ENCODE results near the gene ATP5F1C. TPM values are rescaled to one million over a fixed set of nuclear protein-coding genes. Genes with fewer than 3 reads are reported as not detected.

The ATP5F1C gene
- total and polyA plus RNA-seq, 2 experiments from 2014 or later, result 332 to 537 TPM

DNA sequence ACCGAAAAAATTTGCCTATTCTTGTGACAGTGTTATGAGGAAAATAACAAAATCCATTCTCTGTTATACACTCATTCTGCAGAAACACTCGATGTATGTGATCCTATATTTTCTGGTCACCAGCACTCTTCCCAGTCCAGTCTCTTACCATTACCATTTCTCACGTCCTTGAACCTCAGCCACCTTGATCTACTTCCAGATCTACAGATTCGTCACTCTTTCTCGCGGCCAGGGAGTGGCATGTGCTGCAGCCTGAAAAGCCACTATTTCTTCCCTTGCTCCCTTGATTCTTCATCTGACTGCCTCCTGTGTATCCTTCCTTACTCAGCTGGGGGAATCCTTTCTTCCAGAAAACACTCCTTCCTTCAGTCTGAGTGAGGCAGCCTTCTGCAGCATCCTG, 16.2 kb downstream of the ATP5F1C start (continued):
- TF ChIP-seq, protein P1, sequence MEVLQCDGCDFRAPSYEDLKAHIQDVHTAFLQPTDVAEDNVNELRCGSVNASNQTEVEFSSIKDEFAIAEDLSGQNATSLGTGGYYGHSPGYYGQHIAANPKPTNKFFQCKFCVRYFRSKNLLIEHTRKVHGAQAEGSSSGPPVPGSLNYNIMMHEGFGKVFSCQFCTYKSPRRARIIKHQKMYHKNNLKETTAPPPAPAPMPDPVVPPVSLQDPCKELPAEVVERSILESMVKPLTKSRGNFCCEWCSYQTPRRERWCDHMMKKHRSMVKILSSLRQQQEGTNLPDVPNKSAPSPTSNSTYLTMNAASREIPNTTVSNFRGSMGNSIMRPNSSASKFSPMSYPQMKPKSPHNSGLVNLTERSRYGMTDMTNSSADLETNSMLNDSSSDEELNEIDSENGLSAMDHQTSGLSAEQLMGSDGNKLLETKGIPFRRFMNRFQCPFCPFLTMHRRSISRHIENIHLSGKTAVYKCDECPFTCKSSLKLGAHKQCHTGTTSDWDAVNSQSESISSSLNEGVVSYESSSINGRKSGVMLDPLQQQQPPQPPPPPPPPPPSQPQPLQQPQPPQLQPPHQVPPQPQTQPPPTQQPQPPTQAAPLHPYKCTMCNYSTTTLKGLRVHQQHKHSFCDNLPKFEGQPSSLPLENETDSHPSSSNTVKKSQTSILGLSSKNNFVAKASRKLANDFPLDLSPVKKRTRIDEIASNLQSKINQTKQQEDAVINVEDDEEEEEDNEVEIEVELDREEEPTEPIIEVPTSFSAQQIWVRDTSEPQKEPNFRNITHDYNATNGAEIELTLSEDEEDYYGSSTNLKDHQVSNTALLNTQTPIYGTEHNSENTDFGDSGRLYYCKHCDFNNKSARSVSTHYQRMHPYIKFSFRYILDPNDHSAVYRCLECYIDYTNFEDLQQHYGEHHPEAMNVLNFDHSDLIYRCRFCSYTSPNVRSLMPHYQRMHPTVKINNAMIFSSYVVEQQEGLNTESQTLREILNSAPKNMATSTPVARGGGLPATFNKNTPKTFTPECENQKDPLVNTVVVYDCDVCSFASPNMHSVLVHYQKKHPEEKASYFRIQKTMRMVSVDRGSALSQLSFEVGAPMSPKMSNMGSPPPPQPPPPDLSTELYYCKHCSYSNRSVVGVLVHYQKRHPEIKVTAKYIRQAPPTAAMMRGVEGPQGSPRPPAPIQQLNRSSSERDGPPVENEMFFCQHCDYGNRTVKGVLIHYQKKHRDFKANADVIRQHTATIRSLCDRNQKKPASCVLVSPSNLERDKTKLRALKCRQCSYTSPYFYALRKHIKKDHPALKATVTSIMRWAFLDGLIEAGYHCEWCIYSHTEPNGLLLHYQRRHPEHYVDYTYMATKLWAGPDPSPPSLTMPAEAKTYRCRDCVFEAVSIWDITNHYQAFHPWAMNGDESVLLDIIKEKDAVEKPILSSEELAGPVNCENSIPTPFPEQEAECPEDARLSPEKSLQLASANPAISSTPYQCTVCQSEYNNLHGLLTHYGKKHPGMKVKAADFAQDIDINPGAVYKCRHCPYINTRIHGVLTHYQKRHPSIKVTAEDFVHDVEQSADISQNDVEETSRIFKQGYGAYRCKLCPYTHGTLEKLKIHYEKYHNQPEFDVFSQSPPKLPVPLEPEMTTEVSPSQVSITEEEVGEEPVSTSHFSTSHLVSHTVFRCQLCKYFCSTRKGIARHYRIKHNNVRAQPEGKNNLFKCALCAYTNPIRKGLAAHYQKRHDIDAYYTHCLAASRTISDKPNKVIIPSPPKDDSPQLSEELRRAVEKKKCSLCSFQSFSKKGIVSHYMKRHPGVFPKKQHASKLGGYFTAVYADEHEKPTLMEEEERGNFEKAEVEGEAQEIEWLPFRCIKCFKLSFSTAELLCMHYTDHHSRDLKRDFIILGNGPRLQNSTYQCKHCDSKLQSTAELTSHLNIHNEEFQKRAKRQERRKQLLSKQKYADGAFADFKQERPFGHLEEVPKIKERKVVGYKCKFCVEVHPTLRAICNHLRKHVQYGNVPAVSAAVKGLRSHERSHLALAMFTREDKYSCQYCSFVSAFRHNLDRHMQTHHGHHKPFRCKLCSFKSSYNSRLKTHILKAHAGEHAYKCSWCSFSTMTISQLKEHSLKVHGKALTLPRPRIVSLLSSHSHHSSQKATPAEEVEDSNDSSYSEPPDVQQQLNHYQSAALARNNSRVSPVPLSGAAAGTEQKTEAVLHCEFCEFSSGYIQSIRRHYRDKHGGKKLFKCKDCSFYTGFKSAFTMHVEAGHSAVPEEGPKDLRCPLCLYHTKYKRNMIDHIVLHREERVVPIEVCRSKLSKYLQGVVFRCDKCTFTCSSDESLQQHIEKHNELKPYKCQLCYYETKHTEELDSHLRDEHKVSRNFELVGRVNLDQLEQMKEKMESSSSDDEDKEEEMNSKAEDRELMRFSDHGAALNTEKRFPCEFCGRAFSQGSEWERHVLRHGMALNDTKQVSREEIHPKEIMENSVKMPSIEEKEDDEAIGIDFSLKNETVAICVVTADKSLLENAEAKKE (CRISPR knock-in tag; IDR thresholded peaks at IDR 0.05), result no peak
- no peak for TF ChIP-seq EZH2 (IDR thresholded peaks at IDR 0.05; ENCODE audit: low read depth, unreplicated experiment)
- TF ChIP-seq NANOG (IDR thresholded peaks at IDR 0.05; ENCODE audit: borderline replicate concordance), result no peak
- no peak for TF ChIP-seq EZH2phosphoT487 (IDR thresholded peaks at IDR 0.05; ENCODE audit: unreplicated experiment)
- TF ChIP-seq STAT1 (IDR thresholded peaks at IDR 0.05; ENCODE audit: unreplicated experiment), result no peak

DNA sequence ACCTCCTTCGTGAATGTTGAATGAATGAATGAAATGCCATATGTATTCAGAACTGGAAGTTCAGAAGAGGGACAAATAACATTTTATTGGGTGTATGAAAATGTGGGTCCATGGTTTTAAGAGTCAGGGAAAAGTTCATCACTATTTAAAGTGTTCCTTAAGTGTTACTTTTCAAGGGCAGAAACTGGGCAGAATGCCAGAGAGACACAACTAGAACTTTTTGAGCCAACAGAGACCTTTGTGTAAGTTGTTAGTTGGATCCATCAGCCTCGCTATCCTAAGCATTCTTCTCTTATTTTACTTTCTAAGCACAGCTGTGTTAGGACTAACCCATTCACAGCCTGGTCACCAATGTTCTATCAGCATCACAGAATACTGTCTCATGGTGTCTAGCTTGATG, 16.8 kb downstream of the ATP5F1C start:
- Histone ChIP-seq H3K9me2 (ENCODE audit: insufficient read depth) (no peaks in the 10 kb centered on the region), H3K27me3 (ENCODE audit: insufficient read depth) (no peaks in the 10 kb centered on the region), H3K27ac (ENCODE audit: low read depth) (no peak overlapping the region), H3K4me1 (ENCODE audit: insufficient read depth) (no peaks in the 10 kb centered on the region), H3K79me2 (replicated peaks; ENCODE audit: insufficient read depth) (no peaks in the 10 kb centered on the region), H4K20me1 (replicated peaks; ENCODE audit: insufficient read depth) (peaks cover 16% of the 10 kb centered on the region), H3K4me2 (no peak overlapping the region), H3K36me3 (ENCODE audit: insufficient read depth) (peaks cover 58% of the 10 kb centered on the region), H2AFZ (no peak overlapping the region), H3K4me3 (no peak overlapping the region), H3F3A (replicated peaks; ENCODE audit: low read depth) (no peaks in the 10 kb centered on the region)
- Mint-ChIP-seq H3K9me3 (no peaks in the 10 kb centered on the region), H3K27me3 (ENCODE audit: insufficient read depth, low read depth, poor library complexity) (peaks cover 2% of the 10 kb centered on the region), H3K4me1 (no peaks in the 10 kb centered on the region), H3K36me3 (ENCODE audit: low read depth) (peaks cover 65% of the 10 kb centered on the region), H3K27ac (no peak overlapping the region), H3K4me3 (no peak overlapping the region)
- no peak for DNase-seq (ENCODE audit: low spot score)
- ATAC-seq, result no peak
- no peak for TF ChIP-seq NANOG (IDR thresholded peaks at IDR 0.05; ENCODE audit: borderline replicate concordance)
- TF ChIP-seq, protein P2, sequence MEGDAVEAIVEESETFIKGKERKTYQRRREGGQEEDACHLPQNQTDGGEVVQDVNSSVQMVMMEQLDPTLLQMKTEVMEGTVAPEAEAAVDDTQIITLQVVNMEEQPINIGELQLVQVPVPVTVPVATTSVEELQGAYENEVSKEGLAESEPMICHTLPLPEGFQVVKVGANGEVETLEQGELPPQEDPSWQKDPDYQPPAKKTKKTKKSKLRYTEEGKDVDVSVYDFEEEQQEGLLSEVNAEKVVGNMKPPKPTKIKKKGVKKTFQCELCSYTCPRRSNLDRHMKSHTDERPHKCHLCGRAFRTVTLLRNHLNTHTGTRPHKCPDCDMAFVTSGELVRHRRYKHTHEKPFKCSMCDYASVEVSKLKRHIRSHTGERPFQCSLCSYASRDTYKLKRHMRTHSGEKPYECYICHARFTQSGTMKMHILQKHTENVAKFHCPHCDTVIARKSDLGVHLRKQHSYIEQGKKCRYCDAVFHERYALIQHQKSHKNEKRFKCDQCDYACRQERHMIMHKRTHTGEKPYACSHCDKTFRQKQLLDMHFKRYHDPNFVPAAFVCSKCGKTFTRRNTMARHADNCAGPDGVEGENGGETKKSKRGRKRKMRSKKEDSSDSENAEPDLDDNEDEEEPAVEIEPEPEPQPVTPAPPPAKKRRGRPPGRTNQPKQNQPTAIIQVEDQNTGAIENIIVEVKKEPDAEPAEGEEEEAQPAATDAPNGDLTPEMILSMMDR (conservative IDR thresholded peaks at IDR 0.05; ENCODE audit: low read depth in 2 of 2), result no peak
- TF ChIP-seq JUNB (IDR thresholded peaks at IDR 0.05; ENCODE audit: unreplicated experiment), result no peak
- TF ChIP-seq EZH2 (IDR thresholded peaks at IDR 0.05; ENCODE audit: low read depth, unreplicated experiment), result no peak
- no peak for TF ChIP-seq STAT1 (IDR thresholded peaks at IDR 0.05; ENCODE audit: unreplicated experiment)
- TF ChIP-seq ZNF114 (CRISPR knock-in tag; IDR thresholded peaks at IDR 0.05), result no peak
- TF ChIP-seq, protein P3, sequence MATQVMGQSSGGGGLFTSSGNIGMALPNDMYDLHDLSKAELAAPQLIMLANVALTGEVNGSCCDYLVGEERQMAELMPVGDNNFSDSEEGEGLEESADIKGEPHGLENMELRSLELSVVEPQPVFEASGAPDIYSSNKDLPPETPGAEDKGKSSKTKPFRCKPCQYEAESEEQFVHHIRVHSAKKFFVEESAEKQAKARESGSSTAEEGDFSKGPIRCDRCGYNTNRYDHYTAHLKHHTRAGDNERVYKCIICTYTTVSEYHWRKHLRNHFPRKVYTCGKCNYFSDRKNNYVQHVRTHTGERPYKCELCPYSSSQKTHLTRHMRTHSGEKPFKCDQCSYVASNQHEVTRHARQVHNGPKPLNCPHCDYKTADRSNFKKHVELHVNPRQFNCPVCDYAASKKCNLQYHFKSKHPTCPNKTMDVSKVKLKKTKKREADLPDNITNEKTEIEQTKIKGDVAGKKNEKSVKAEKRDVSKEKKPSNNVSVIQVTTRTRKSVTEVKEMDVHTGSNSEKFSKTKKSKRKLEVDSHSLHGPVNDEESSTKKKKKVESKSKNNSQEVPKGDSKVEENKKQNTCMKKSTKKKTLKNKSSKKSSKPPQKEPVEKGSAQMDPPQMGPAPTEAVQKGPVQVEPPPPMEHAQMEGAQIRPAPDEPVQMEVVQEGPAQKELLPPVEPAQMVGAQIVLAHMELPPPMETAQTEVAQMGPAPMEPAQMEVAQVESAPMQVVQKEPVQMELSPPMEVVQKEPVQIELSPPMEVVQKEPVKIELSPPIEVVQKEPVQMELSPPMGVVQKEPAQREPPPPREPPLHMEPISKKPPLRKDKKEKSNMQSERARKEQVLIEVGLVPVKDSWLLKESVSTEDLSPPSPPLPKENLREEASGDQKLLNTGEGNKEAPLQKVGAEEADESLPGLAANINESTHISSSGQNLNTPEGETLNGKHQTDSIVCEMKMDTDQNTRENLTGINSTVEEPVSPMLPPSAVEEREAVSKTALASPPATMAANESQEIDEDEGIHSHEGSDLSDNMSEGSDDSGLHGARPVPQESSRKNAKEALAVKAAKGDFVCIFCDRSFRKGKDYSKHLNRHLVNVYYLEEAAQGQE (IDR thresholded peaks at IDR 0.05; ENCODE audit: unreplicated experiment), result no peak
- no peak for TF ChIP-seq EZH2phosphoT487 (IDR thresholded peaks at IDR 0.05; ENCODE audit: unreplicated experiment)
- TF ChIP-seq ZNF331 (CRISPR knock-in tag; IDR thresholded peaks at IDR 0.05; ENCODE audit: low read depth), result no peak

Data from GM23338 (cell line).